AG10803 (cell line): ENCODE results near the gene ACAD11.
"Not testable (repeated sequence)": the region's sequence is repeated elsewhere in the genome, so short reads cannot be mapped to it uniquely, and the experiment has no call there.

ENCODE experiments used
- DNase-seq: peaks from one replicate; pipeline ENCODE4 v3.0.0; 2010; ENCODE audit warnings: low read depth
- H3K4me3 ChIP-seq: 2 replicates; pipeline ENCODE4 v1.5.1; 2011; ENCODE audit warnings: mild to moderate bottlenecking, low read length, control low read depth
- CTCF ChIP-seq: conservative IDR thresholded peaks from 2 replicates; pipeline ENCODE4 v1.5.1; 2011; ENCODE audit warnings: mild to moderate bottlenecking, low read length, control low read depth, inconsistent platforms

Gene ACAD11

GRCh38 chr3:132652640-132653270 lies 6.9 kb downstream of the ACAD11 start:
- no peak for TF ChIP-seq CTCF
- no peak overlapping the region for H3K4me3 ChIP-seq
- DNase-seq = peak; percentile 84

GRCh38 chr3:132650153-132650552 lies 9.5 kb downstream of the ACAD11 start:
- DNase-seq = no peak
- no peak for TF ChIP-seq CTCF
- no peak overlapping the region for H3K4me3 ChIP-seq

GRCh38 chr3:132645058-132645457 lies 14.6 kb downstream of the ACAD11 start:
- no peak overlapping the region for H3K4me3 ChIP-seq
- TF ChIP-seq CTCF = no peak
- DNase-seq = no peak

GRCh38 chr3:132643366-132643765 lies 16.2 kb downstream of the ACAD11 start:
- no peak for DNase-seq
- TF ChIP-seq CTCF = no peak
- no peak overlapping the region for H3K4me3 ChIP-seq

- no peak for TF ChIP-seq CTCF
- DNase-seq = no peak
- H3K4me3 ChIP-seq = no peak overlapping the region
Measured at GRCh38 chr3:132642539-132642847, 17.1 kb downstream of the ACAD11 start.

GRCh38 chr3:132641837-132642538 lies 17.6 kb downstream of the ACAD11 start:
- TF ChIP-seq CTCF = peak; percentile 74
- H3K4me3 ChIP-seq = no peak overlapping the region
- DNase-seq = peak; percentile 62

- H3K4me3 ChIP-seq, DNase-seq: not testable (repeated sequence)
Measured at GRCh38 chr3:132641427-132641826, 18.2 kb downstream of the ACAD11 start.

GRCh38 chr3:132638706-132639105 lies 20.9 kb downstream of the ACAD11 start:
- no peak for DNase-seq
- H3K4me3 ChIP-seq = no peak overlapping the region
- TF ChIP-seq CTCF = no peak
